Adrenal gland (tissue), 12 donors: ENCODE data around the gene LRRK1. TPM values are rescaled to one million over a fixed set of nuclear protein-coding genes. Genes with fewer than 3 reads are reported as not detected.

Experiments used
- DNase-seq, 7 donors: peaks; one replicate each; pipeline ENCODE4 v3.0.0-alpha.2; 2019 to 2020
- H3K27ac ChIP-seq, 5 donors: fragments of 200-600 bp; sonication (generic) in 4 of 5; 1 replicate in 3 of 5; 2 replicates in 2 of 5; pipeline versions ENCODE4 v1.5.1 to v1.8.0; 2016 to 2020; ENCODE audit warnings: mild to moderate bottlenecking in 1 of 5
- H3K27me3 ChIP-seq: fragments of 200-600 bp; 2 replicates; pipeline ENCODE4 v1.8.0; 2021
- H3K36me3 ChIP-seq, 2 donors: fragments of 200-600 bp; replicated peaks in 1 of 2; 1 replicate in 1 of 2; 2 replicates in 1 of 2; pipeline versions ENCODE4 v1.5.1 to v1.8.0; 2018 to 2022
- H3K4me1 ChIP-seq, 2 donors: fragments of 200-600 bp; replicated peaks in 1 of 2; 1 replicate in 1 of 2; 2 replicates in 1 of 2; pipeline versions ENCODE4 v1.5.1 to v1.8.0; 2018 to 2021
- H3K4me3 ChIP-seq, 4 donors: fragments of 200-600 bp; sonication (generic) in 3 of 4; one replicate each; pipeline ENCODE4 v1.5.1; 2016 to 2018
- H3K9me3 ChIP-seq, 3 donors: fragments of 200-600 bp; sonication (generic) in 1 of 3; replicated peaks in 1 of 3; 1 replicate in 2 of 3; 2 replicates in 1 of 3; pipeline versions ENCODE4 v1.5.1 to v1.8.0; 2016 to 2021
- POLR2A ChIP-seq, 2 donors: fragments of 450-650 bp; IDR thresholded peaks; one replicate each; pipeline ENCODE4 v1.6.1; 2017; ENCODE audit warnings: antibody characterized with exemption in 2 of 2, mild to moderate bottlenecking in 2 of 2, moderate library complexity in 1 of 2
- WGBS, 4 donors: extraction: QIAGEN DNeasy Blood & Tissue Kit in 2 of 4; methylation state at CpG; one replicate each; pipeline versions ENCODE4 v1.1.5 to v1.1.7; 2013 to 2017; 5-methylcytosine and 5-hydroxymethylcytosine counted together
- intact Hi-C, 2 donors: fragments of 100-400 bp; cut with DNase I; formaldehyde crosslinking; loops; one replicate each; pipeline versions ENCODE4 v1.14.1 to v1.15.0; 2022 to 2023
- polyA plus RNA-seq, 3 donors: library from polyadenylated mRNA; stranded (reverse); fragments of 200-250 nt in 2 of 3; fragments of 350-450 nt in 1 of 3; fragmentation: Illumina TruSeq in 1 of 3; extraction: RNeasy Lipid Tissue Mini Kit (QIAGEN cat#74804) in 1 of 3; gene quantifications; one replicate each; pipeline ENCODE4 v1.2.3, GENCODE V29; 2013 to 2014
- total RNA-seq, 9 donors: library from RNA; depleted of rRNA in 4 of 9; stranded (reverse); fragments of >200 nt in 4 of 9; fragments of 120-200 nt in 1 of 9; fragmentation: NEBNext Ultra II Directional in 1 of 9; extraction: Animal tissue kit (Norgen Biotek cat#: 25700) in 1 of 9; gene quantifications; one replicate each; pipeline versions ENCODE4 v1.1.0 to v1.2.4, GENCODE V29; 2013 to 2023
- TF ChIP-seq, protein P1 (sequence below), 6 experiments: fragments of 450-650 bp in 4 of 6; fragments of 200-600 bp in 2 of 6; sonication (generic) in 1 of 6; IDR thresholded peaks; 1 replicate in 5 of 6; 2 replicates in 1 of 6; pipeline versions ENCODE4 v1.5.1 to v1.8.0; 2016 to 2021; ENCODE audit warnings: antibody characterized with exemption in 6 of 6, mild to moderate bottlenecking in 2 of 6, moderate library complexity in 1 of 6
- donor health status: healthy with polysubstance abuse.
- donor health status: Bipolar disorder and iron deficiency.
- donor health status: DM: yes; HTN: yes; CAD: no.
- donor health status: DM: no; HTN: no; CAD: no.
- donor health status: DM: no; HTN: no; CAD: no.
- donor health status: DM: yes; HTN: yes; CAD: no.

LRRK1 gene
- total and polyA plus RNA-seq, 12 donors, result 0.44 to 13.1 (median 7.7) TPM

- H3K36me3 ChIP-seq, result no peaks in the 10 kb centered on the region
- H3K27me3 ChIP-seq, result no peaks in the 10 kb centered on the region
- no peaks in the 10 kb centered on the region for H3K9me3 ChIP-seq
- TF ChIP-seq POLR2A (IDR thresholded peaks at IDR 0.05), result no peak
- TF ChIP-seq, protein P1, sequence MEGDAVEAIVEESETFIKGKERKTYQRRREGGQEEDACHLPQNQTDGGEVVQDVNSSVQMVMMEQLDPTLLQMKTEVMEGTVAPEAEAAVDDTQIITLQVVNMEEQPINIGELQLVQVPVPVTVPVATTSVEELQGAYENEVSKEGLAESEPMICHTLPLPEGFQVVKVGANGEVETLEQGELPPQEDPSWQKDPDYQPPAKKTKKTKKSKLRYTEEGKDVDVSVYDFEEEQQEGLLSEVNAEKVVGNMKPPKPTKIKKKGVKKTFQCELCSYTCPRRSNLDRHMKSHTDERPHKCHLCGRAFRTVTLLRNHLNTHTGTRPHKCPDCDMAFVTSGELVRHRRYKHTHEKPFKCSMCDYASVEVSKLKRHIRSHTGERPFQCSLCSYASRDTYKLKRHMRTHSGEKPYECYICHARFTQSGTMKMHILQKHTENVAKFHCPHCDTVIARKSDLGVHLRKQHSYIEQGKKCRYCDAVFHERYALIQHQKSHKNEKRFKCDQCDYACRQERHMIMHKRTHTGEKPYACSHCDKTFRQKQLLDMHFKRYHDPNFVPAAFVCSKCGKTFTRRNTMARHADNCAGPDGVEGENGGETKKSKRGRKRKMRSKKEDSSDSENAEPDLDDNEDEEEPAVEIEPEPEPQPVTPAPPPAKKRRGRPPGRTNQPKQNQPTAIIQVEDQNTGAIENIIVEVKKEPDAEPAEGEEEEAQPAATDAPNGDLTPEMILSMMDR (IDR thresholded peaks at IDR 0.05), result no peak
- no peak overlapping the region for H3K4me3 ChIP-seq
- H3K4me1 ChIP-seq, result peaks cover 0 to 4% of the 10 kb centered on the region in 2 donors
- intact Hi-C loops, result no loop called here
- DNase-seq, result no peak
- WGBS, 4 donors, result 88 to 97% (median 95%) methylated on average over 14 of the region's 14 CpGs
- no peak overlapping the region for H3K27ac ChIP-seq
Measured at GRCh38 chr15:101097111-101097510, 178.0 kb downstream of the LRRK1 start.

DNA sequence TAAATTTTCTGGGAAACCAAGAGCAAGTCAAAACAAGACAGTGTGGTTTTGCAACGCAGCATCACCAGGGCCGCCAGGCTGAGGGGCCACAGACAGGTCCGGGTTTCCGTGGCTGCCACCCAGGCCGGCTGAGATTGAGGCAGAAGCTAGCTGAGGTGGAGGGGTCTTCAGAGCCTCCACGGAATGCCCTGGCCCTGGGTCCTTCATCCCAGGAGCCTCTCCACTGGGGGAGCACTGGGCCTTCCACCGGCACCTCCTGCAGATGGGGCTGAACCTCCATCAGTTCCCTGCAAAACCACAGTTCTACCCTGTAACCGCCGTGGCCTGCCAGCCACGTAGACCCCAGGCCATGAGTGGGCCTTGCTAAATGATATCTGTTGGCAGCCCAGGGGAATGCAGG lies 180.0 kb downstream of the LRRK1 start:
- 83 to 98% (median 89%) methylated on average over 5 to 10 of the region's 10 CpGs for WGBS, 4 donors
- Histone ChIP-seq H3K4me3 (no peak overlapping the region), H3K36me3 (no peaks in the 10 kb centered on the region), H3K9me3 (no peaks in the 10 kb centered on the region), H3K27me3 (no peaks in the 10 kb centered on the region), H3K27ac (no peak overlapping the region), H3K4me1 (no peaks in the 10 kb centered on the region)
- intact Hi-C loops, result no loop called here
- TF ChIP-seq, protein P1 (IDR thresholded peaks at IDR 0.05), result no peak
- no peak for TF ChIP-seq POLR2A (IDR thresholded peaks at IDR 0.05)
- no peak for DNase-seq

GRCh38 chr15:101100118-101100517 lies 181.0 kb downstream of the LRRK1 start:
- no peaks in the 10 kb centered on the region for H3K4me1 ChIP-seq
- no peak for DNase-seq
- no peaks in the 10 kb centered on the region for H3K27me3 ChIP-seq
- intact Hi-C loops, result no loop called here
- no peak overlapping the region for H3K27ac ChIP-seq
- TF ChIP-seq POLR2A (IDR thresholded peaks at IDR 0.05), result no peak
- TF ChIP-seq, protein P1 (IDR thresholded peaks at IDR 0.05), result no peak
- H3K36me3 ChIP-seq, result no peaks in the 10 kb centered on the region
- no peak overlapping the region for H3K4me3 ChIP-seq
- no peaks in the 10 kb centered on the region for H3K9me3 ChIP-seq
- WGBS, 4 donors, result 91 to 97% (median 95%) methylated on average over 14 to 15 of the region's 15 CpGs

DNA sequence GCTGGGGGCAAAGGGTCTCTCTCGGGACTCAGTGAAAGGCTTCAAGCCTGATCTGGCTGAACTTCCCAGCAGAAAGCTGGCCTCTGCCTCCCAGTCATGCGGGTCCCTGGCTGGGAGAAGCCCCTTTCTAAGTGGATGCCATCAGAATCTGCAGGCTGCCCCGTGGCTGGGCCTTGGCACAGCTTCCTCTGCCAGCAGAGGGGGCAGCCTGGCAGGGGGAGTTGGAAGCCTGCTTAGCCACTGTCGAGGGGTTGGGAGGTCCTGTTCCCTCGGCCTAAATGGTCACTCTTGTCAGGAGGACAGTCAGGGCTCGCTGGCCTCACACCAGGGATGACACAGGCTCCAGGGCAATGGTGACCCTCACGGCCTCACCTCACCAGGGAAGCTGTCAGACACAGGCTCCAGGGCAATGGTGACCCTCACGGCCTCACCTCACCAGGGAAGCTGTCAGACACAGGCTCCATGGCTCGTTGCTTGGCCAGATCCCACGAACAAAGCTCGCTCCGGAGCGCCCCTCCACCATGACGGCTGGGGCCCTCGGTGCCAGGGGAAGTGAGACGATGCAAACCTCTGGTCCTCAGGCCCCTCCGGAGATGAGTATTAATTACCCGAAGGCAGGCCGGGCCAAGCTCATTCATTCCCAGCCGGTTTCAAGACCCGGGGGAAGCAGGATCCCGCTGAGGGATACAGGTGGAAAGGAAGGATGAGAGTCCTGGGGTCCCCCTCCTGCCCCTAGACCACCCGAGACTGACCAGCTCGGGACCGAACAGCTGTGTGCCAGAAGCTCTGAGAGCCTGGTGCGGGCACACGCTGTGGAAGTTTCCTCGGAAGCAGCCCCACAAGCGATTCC lies 181.7 kb downstream of the LRRK1 start:
- no peak for DNase-seq
- 90 to 93% (median 91%) methylated on average over 17 to 29 of the region's 29 CpGs for WGBS, 4 donors

More for the DNA sequence above, 181.7 kb downstream of the LRRK1 start:
- Histone ChIP-seq H3K36me3 (no peaks in the 10 kb centered on the region), H3K27me3 (no peaks in the 10 kb centered on the region), H3K9me3 (no peaks in the 10 kb centered on the region), H3K4me3 (no peak overlapping the region), H3K27ac (no peak overlapping the region), H3K4me1 (no peaks in the 10 kb centered on the region)
- no peak for TF ChIP-seq POLR2A (IDR thresholded peaks at IDR 0.05)
- TF ChIP-seq, protein P1 (IDR thresholded peaks at IDR 0.05), result no peak
- intact Hi-C loops, result no loop called here
